ENCODE data around the gene BTF3.

DNA sequence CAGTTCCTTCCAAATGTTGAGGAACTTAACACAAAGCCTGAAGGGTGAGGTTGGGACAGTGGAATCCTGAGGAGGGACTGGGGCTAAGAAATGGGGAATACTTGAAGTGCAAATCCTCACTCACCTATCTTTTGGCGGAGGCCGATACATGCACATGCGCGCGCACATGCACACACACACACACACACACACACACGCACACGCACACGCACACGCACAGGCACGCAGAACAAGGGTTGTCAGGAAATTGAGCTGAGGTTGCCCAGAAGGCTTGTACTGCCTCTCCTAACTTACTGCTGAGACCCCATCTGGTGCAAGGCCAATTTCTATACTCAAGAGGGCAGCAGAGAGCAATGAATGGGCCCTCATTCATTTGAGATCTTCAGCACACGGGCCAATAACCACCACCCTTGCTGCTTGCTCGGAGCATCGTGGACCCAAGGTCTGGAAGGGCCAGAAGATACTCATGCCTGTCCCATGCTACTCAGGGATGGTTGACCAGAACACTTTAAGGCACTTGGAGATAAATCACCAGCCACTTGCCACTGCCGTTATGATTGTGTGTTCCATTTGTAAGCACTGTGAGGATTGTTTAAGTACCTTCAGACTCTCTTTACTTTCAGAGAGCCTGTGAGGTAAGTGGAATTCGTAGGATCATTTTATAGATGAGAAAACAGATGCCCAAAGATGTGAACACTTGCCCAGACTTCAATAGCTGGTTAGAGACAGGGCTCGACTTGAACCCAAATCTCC, 21.5 kb downstream of the BTF3 start:
- TF ChIP-seq TAF1 (IDR thresholded peaks at IDR 0.05; ENCODE audit: borderline replicate concordance, insufficient read depth, low read length) (no peak), POLR2AphosphoS5 (IDR thresholded peaks at IDR 0.05; ENCODE audit: low read depth, low read length) (no peak)
